22Rv1 (cell line): ENCODE results near the gene FAM216B.

ENCODE experiments used
- H3K27ac ChIP-seq: fragments of 450-650 bp; 2 replicates; pipeline ENCODE4 v1.5.1; 2017
- ZFX ChIP-seq: fragments of 450-650 bp; IDR thresholded peaks from 2 replicates; pipeline ENCODE4 v1.6.1; 2017; ENCODE audit warnings: antibody characterized with exemption, borderline replicate concordance
- TF ChIP-seq, protein P1 (sequence below): fragments of 450-650 bp; IDR thresholded peaks from 2 replicates; pipeline ENCODE4 v1.5.1; 2017; ENCODE audit warnings: mild to moderate bottlenecking

Gene FAM216B

DNA sequence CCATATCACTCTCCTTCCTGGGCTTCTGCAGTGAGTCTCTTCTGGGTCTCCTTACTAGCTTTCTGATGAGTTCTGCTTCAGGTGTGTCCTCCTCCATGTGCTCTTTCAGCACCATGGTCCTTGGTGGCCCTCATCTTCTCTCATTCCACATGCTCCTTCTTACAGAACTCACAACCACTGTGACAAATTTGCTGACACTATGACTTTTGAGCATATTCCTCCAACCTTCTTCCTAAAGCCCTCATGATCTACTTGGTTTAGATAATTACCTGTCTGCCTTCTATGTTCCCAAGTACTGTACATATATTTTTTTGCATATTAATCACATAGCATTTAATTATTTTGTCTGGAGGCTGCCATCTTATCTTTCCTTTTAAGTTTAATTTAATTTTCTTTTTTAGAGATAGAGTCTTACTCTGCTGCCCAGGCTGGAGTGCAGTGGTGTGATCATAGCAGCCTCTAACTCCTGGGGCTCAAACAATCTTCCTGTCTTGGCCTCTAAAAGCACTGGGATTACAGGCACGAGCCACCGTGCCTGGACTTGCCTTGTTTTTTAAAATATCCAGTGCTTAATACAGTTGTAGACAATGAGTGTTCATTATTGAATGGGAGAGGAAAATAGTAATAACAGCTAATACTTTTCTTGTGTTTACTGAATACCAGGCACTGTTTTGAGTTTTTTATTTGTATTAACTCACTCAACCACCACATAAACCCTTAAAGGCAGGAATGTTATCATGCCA, 23.5 kb upstream of the FAM216B start:
- TF ChIP-seq ZFX = no peak
- TF ChIP-seq, protein P1, sequence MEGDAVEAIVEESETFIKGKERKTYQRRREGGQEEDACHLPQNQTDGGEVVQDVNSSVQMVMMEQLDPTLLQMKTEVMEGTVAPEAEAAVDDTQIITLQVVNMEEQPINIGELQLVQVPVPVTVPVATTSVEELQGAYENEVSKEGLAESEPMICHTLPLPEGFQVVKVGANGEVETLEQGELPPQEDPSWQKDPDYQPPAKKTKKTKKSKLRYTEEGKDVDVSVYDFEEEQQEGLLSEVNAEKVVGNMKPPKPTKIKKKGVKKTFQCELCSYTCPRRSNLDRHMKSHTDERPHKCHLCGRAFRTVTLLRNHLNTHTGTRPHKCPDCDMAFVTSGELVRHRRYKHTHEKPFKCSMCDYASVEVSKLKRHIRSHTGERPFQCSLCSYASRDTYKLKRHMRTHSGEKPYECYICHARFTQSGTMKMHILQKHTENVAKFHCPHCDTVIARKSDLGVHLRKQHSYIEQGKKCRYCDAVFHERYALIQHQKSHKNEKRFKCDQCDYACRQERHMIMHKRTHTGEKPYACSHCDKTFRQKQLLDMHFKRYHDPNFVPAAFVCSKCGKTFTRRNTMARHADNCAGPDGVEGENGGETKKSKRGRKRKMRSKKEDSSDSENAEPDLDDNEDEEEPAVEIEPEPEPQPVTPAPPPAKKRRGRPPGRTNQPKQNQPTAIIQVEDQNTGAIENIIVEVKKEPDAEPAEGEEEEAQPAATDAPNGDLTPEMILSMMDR = no peak
- H3K27ac ChIP-seq = no peak overlapping the region

DNA sequence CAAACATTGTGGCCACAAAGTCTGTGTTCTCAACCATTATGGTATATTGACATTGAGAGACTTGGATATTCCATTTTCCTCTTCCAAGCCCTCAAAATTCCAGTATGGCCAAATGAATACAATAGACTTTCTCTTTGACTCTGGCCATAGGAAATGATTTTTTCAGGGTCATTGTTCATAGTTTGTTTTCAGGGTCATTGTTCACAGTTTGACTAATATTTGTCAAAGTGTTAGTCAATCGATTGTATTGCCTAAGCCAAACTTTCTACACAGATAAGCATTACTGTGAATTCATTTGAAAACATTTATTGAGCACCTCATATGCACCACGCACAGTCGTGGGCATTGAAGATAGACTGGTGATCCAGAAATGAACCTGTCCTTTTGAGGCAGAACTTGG, 22.9 kb upstream of the FAM216B start:
- no peak for TF ChIP-seq ZFX
- TF ChIP-seq, protein P1 = no peak
- H3K27ac ChIP-seq = no peak overlapping the region

DNA sequence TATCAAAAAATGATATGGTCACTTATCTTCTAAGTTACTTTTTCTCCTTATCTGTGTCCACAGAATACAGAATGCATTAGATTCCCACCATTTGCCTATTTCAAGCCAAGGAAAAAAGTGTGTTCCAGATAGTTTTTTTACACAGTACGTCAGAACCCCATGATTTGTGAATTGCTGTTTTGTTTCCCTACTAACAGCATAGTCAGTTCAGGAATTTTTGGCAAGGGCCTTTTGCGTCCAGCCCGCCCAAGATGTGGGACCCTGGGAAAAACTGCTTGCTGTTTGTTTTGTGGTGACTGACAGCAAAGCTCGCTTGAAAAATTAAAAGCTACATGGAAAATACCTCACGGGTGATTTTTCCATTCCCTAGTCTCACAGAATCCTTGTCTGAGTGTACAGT, 20.4 kb upstream of the FAM216B start:
- TF ChIP-seq, protein P1 = no peak
- no peak for TF ChIP-seq ZFX
- no peak overlapping the region for H3K27ac ChIP-seq

DNA sequence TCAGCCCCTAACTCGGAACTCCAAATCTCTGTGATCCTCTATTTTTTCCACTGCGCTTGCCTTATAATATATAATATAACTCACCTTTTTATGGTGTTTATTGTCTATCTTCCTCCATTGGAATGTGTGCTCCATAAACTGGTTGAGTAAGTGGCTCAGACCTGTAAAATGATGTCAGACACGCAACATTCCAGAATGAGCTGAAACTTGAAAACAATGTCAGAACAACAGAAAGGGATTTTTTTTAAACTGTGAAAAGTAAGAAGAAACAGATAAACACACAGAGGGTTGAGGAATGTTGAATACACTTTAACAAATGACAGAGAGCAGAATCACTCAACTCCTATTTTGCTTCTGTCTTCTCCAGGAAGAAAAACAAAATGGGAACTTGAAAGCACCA, 19.1 kb upstream of the FAM216B start:
- no peak for TF ChIP-seq ZFX
- TF ChIP-seq, protein P1 = no peak
- H3K27ac ChIP-seq = no peak overlapping the region

GRCh38 chr13:42762917-42763316, 18.5 kb upstream of the FAM216B start:
- H3K27ac ChIP-seq = no peak overlapping the region
- TF ChIP-seq, protein P1 = no peak
- no peak for TF ChIP-seq ZFX

DNA sequence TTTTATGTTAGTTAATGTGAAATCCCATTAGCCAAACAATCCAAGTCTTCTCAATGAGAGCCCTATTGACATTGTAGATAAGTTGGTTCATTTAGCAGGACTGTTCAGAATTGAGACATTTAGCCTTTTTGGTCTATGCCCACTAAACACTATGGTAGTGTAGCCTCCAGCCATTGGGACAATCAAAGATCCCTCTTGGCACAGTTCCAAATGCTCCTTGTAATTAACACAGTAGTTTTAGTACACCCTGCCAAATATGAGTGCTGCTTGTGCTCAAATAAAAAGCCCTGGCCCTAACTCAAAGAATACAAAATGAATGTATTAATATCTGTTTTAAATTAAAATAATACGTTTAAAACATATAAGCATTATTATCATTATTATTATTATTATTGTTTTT, 15.4 kb upstream of the FAM216B start:
- H3K27ac ChIP-seq = no peak overlapping the region
- no peak for TF ChIP-seq ZFX
- TF ChIP-seq, protein P1 = no peak

GRCh38 chr13:42769650-42770049, 11.7 kb upstream of the FAM216B start:
- TF ChIP-seq, protein P1 = peak; percentile 13; the same call in 1 of the 2 replicates
- TF ChIP-seq ZFX = no peak
- no peak overlapping the region for H3K27ac ChIP-seq
